C4-2B (cell line): ENCODE results near the gene CSDE1.

ENCODE experiments used
- ZFX ChIP-seq: fragments of 450-650 bp; IDR thresholded peaks from 2 replicates; pipeline ENCODE4 v1.6.1; 2017
- TF ChIP-seq, protein P1 (sequence below): fragments of 450-650 bp; conservative IDR thresholded peaks from 2 replicates; pipeline ENCODE4 v1.5.1; 2017; ENCODE audit warnings: mild to moderate bottlenecking

DNA sequence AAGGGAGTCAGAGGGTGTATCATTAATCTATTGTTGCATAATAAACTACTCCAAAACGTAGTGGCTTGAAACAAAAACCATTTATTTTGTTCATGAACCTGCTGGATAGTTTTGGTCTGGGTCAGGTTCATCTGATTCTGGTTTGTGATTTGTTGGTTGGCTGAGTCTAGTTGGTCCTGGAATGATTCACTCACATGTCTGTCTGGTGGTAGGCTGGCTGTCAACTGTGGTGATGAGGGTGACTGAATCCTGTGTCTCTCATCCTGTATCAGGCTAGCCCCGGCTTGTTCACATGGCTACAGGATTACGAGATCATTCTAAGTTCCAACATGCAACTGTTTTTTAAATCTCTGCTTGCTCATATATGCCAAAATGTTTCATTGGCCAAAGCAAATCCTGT lies 45.2 kb upstream of the CSDE1 start:
- TF ChIP-seq, protein P1, sequence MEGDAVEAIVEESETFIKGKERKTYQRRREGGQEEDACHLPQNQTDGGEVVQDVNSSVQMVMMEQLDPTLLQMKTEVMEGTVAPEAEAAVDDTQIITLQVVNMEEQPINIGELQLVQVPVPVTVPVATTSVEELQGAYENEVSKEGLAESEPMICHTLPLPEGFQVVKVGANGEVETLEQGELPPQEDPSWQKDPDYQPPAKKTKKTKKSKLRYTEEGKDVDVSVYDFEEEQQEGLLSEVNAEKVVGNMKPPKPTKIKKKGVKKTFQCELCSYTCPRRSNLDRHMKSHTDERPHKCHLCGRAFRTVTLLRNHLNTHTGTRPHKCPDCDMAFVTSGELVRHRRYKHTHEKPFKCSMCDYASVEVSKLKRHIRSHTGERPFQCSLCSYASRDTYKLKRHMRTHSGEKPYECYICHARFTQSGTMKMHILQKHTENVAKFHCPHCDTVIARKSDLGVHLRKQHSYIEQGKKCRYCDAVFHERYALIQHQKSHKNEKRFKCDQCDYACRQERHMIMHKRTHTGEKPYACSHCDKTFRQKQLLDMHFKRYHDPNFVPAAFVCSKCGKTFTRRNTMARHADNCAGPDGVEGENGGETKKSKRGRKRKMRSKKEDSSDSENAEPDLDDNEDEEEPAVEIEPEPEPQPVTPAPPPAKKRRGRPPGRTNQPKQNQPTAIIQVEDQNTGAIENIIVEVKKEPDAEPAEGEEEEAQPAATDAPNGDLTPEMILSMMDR: no peak
- TF ChIP-seq ZFX: no peak
